NCI-H82 (cell line): ENCODE data around the gene LDLRAD3.

ENCODE experiments used
- DNase-seq: peaks from one replicate; lab custom pipeline; 2025; lab: John Stamatoyannopoulos, UW

The LDLRAD3 gene

DNA sequence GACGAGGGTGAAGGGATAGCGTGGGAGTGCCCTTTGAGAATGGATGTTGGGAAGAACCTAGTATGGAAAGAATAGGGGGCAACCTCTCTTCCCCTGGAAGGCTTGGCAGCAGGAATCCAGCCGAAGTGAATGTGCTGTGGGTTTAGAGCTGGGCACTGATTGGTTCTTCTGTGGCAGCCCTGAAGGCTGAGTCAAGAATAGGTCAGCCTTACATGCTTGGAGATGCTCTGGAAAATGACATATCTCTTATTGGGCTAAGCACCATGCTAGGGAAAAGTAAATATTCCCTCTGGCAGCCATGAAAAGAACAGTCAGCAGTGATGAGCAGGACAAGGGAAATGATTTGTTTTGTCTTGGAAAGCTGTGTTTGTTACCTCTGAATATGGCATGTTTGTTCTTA lies 195.9 kb downstream of the LDLRAD3 start:
- DNase-seq: no peak

DNA sequence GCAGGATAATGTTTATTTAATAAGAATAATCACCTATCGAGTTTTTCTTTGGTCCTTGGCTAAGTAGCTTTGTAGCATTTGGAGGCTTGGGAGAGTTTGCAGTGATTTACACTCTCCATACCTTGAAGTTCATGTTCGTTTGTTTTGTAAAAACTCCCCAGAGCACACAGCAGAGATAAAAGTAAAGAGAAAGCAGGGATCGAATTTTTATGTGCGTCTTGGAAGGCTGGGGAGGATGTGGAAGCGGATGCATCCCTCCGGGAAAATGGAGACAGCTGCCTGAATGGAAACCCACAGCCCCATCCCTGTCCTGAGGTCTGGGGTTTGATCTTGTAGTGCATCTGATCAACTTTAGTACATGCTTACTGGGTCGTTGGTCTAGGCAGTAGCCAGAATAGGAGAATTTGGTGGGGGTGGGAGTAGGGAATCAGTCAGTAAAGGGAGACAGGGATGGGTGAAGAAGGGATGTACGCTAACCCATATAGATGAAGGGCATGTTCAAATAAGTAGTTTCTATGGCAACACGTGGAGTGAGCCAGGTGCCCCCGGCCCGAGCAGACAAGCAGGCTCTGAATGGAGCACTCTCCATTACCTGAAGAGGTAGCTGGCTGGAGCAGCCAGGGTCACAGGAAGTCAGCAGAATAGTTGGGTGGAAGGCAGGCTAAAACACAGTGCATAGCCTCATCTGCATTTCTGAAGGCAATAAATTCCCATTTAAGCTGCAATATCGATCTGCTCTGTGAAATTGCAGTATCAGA lies 197.5 kb downstream of the LDLRAD3 start:
- DNase-seq: no peak

DNA sequence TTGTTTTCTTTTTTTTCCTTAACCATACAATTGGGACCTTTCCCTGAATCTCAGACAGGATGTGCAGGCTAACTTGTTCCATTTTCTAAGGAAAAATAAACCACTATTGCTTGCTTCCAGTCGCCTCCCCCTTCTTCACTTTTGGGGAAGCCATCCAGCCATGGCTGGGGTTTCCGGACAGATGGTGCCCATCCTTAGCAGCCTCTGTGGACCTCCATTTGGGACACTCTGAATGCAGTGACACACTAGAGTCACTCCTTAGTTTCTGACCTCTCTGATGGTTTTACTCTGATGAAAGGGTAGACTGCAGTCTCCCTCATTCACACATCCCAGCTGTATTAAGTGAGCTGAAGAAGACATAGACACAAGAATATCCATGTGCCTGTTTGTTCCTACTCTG lies 198.1 kb downstream of the LDLRAD3 start:
- no peak for DNase-seq

DNA sequence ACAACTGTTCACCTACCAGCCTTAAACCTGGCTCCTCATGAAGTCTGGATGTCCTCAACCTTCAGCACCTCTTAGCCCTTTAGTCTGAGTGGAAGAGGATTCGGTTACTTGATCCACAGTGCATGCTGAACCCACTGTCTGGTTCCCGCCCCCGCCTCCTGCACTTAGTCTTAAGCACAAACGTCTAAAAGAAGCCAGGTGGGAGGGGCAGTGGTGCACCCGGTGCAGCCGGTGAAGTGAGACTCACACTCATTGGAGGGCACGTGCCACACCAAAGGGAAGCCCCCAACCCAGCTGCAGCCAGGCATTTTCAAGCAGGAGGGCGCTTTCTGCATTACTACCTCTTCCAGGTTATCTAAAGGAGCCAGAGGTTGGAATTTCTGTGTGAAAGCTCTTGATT lies 198.6 kb downstream of the LDLRAD3 start:
- peak; percentile 64 for DNase-seq

DNA sequence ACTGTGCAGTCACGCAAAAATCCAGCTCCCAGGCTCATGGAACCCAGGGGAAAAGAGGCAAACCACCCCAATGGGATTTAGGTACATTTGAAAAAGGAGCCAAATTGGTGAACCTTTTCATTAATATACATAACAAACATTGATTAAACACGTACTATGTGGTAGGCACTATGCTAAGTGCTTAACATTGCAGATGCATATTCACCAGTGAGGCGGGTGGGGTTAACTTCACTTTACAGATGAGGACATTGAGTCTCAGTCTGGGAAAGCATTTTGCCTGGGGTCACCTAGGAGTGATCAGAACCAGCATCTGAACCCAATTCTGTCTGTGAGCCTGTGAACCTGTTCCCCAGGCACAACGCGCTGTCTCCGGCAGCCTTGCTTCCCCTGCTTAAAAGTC lies 199.0 kb downstream of the LDLRAD3 start:
- no peak for DNase-seq

DNA sequence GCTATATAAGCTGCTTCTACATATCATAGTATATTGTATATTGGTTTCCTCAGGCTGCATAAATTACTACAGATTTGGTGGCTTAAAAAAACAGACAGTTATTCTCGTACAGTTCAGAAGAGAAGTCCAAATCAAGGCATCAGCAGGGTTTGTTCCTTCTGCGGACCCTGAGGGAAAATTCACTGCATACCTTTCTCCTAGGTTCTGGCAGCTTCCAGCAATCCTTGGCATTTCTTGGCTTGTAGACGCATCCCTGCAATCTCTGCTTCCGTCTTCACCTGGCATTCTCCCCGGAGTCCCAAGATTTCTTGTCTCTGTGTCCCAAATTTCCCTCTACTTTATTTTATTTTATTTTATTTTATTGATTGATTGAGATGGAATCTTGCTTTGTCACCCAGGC lies 202.6 kb downstream of the LDLRAD3 start:
- DNase-seq: no peak

DNA sequence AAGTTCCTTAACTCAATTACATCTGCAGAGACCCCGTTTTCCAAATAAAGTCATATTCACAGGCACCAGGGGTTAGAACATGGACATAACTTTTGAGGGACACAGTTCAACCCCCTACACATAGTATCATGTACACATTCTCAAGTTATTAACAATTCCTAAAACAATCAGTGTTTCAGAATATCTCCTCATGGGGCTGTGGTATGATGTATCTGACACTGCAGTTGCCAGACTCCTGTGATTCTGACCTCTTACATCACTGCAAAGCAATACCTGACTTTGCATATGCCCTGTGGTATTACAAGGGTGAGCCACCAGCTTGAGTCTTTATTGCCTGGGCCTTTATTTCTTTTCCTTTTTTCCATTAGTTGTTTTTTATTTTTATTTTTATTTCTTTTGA lies 203.6 kb downstream of the LDLRAD3 start:
- no peak for DNase-seq

DNA sequence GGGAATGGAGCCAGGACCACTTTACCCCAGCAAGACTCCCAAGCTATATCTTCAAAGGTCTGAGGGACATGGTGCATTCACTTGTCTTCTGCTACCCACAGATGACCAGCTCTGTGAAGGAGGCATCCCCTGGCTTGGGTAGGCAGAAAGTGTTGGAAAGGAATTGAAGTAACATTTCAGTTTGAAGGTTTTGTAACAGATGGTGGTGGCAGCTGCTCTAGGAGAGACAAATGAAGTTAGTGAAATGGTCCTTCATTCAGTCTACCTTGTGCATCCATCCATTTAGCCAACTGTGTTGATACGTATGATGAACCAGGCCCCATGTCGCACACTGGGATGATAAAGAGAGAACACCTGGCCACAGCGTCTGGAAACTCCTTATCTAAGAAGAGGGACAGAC lies 204.8 kb downstream of the LDLRAD3 start:
- no peak for DNase-seq

DNA sequence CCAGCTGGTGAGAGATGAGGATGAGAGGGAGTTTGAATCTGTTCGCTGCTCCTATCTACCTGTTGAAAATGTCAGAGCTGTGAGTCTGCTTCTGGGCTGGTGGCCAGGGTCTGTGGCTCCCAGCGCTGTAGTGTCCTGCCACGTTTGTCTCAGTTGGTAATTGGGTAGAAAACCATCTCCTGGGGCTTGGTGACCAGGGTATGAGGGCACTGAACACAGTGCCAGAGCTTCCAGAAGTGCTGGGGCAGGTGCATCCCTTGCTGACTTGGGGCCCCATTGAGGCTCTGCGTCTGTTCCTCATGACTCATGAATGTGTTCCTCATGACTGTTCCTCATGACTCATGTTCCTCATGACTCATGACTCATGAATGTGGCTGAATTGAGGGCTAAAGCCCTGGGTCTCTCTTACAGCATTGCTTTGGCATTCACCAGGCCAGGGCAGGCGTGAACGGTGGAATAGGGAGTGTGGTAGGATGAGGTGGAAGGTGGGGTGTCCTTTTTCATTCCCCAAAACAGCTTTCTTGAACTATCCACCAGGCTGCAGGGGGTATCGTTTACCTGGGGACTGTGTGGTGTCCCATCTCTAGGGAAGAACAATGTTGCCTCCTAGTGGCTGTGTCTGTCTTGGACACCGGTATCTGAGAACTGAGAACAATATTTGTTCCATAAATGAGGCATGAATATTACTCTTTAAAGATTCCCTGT lies 205.8 kb downstream of the LDLRAD3 start:
- DNase-seq: peak; percentile 34

DNA sequence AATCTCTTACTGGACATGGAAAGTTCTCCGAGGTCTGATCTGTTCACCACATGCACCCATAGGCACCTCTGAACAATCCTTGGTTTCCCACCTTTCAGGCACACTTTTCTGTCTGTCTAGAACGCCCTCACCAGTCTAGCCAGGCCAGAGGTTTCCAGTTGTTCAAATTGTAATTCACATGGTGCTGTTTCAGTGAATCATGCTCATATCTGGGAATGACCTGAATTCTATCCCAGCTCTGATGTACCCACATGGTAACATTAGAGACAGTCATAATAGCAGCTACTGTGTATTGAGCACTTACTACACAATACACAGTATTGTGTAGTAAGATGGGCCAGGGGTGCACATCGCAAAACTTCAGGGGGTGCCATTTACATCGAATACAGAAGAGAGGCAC lies 207.1 kb downstream of the LDLRAD3 start:
- DNase-seq: no peak

DNA sequence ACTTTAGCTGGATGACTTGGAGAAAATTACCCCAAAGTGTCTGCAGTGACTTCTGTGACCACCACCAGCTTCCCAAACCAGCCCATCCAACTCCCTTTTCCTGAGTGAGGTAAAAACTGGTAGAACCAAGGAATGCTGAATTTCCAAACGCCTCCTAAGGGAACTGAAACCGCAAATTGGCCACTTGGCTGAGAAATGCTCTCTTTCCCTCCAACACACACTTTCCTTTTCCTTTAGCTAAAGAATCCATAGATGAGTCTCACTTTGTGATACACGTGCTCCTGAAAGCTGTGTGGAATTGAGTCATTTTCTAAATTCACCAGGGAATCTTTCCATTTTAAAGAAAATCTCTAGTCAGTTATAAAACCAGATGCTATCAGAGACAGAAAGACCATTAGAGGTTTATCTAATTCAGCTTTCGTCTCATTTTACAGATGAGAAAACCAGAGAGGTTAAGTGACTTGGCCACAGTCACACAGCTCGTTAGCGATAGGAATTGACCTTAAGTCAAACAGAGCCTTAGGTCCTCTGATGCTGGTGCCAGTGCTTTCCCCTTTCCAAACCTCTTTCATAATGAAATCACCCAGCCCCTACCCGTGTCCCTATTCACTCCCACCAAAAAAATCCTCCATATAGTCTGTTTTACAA lies 208.2 kb downstream of the LDLRAD3 start:
- DNase-seq: no peak

DNA sequence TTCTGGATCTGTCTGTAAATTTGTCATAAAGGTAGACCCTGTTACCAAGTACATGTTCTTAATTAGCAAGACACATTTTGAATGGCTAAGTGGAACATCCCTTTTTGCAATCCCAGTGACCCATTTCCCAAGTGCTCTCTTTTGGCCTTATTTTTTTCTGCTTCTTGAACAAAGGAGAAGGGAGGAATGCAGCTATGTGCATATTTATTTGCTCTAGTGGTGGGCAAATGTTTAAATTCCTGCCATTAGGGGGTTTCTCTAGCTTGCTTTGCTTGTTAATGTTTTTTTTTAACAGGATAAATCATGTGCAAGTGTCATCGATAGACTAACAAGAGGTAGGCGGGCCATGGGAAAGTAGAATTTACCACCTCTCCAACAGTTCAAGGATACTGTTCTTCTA lies 209.7 kb downstream of the LDLRAD3 start:
- no peak for DNase-seq

DNA sequence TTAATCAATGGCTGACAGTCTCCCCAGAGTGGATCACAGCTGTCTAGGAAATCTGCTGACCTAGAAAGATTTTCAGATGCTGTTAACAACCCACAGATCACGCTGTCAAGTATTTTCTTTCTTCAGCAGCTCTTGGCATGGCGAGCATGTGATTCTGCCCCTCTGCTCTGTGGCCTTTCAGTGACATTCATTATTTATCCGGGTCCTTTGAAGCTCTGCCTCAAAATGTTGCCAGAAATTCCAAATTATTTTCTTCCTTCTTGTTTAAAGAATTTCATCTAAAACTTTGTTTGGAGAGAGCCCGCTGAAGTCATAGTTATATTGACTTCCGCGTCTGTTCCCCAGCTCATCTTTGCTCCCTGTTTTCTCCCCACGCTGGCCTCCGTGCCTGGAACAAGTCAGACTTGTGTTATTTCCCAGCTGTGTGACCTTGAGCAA lies 211.3 kb downstream of the LDLRAD3 start:
- DNase-seq: no peak

DNA sequence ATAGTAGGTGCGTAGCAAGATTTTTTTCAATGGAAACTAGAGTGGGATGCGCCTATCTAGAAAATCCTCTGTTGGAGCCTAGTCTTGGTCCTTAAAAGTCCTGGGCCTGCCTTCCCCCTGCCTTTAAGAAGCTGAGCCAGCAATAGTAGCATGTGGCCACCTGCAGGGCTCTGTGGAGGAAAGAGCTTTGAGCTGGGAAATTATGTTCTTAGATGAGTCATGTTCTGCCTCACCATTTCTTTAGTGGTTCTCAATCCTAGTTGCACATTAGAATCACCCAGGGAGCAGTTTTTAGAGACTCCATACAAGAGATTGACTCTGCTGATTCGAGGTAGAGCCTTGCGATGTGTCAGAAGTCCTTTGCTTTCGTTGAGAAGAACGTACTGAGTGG lies 211.9 kb downstream of the LDLRAD3 start:
- DNase-seq: no peak

DNA sequence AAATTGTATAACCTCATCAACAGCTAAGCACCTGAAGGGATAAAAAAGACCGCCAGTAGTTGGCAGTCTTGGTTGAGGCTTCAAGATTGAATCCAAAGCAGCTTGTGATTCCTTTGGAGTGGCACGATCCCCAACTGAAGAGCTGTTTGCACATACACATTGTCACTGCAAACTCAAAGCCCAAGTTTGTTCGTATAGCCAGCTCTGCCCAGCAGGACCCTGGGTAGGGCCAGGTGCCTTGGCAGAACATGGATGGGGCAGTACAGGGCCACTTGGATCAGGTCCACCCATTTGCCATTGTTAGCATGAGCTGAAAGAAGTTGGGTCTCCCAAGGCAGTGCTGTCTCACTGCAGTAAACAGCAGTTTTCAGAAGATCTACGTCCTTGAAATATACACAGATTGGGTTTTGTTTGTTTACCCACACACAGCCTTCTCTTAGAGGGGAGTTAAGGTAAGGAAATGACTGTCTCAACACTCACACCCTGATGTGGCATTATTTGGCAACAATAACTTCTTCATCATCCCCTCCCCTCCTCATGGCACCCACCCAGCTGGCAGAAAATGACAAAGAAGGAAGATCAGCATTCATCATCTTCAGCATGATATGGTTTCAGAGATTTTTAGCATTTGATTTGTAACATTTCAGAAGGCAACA lies 212.4 kb downstream of the LDLRAD3 start:
- no peak for DNase-seq

DNA sequence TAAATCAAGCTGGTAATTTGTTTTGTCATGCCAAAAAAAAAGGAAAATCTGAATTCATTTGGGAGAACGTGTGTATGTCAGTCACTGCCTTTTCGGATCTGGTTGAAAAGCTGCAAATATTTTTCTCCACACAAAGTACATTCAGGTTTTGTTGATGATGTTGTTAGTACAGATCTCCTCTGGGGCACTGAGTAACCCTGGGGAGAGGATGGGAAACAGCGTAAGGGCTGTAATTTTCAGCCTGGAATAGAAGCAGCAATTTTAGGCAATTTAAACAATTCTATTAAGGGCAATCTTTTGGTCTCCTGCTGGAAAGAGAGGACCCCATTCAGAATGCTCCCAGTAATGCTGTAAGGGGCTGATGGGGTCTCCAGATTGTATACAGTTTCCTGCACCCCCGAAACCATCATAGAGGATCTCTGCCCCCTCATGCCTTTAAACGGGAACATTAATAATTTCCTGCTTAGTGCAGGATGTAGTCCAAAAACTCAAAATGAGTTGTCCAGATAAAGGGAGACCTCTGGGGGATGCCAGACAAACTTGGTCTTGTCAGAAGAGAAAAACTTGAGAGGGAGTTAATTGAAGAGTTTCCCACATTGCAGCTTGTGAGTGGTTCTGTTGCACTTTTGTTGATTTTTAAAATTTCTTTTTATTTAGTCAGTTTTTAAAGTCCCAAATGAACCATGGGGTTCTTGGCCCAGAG lies 213.1 kb downstream of the LDLRAD3 start:
- DNase-seq: no peak

DNA sequence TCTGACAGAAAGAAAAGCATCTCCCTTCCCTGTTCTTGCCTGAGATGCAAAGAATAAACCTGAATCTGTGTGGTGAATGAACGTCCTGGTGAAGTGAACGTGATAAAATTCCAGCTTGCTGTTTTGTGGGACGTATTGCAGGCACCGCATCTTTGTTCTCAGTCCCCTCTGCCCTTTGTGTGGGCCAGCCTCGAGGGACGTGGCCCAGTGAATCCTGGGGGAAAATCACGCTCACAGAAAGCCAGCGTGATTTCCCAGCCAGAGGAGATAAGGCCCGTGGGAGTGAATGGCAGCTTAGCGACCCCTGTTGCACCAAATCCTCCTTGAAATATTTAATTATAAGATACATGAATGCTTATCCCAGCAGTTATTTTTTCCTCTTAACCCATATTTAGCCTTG lies 216.2 kb downstream of the LDLRAD3 start:
- no peak for DNase-seq

DNA sequence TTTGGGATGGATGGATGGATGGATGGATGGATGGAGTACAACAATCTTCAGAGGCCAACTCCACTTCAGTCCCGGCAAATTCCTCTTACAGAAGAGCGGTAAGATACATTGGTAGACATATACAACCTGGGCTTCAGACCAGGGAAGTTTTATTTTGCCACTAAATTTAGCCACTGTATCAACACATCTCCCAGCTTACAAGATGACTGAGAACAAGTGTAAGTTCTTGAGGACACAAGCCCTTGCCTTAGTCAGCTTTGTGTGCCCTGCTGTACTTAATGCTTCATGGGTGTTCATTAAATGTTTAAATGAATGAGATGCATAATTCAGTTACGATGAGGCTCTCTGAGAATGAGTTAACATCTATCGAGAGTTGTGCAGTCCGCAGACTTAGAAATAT lies 217.7 kb downstream of the LDLRAD3 start:
- no peak for DNase-seq

DNA sequence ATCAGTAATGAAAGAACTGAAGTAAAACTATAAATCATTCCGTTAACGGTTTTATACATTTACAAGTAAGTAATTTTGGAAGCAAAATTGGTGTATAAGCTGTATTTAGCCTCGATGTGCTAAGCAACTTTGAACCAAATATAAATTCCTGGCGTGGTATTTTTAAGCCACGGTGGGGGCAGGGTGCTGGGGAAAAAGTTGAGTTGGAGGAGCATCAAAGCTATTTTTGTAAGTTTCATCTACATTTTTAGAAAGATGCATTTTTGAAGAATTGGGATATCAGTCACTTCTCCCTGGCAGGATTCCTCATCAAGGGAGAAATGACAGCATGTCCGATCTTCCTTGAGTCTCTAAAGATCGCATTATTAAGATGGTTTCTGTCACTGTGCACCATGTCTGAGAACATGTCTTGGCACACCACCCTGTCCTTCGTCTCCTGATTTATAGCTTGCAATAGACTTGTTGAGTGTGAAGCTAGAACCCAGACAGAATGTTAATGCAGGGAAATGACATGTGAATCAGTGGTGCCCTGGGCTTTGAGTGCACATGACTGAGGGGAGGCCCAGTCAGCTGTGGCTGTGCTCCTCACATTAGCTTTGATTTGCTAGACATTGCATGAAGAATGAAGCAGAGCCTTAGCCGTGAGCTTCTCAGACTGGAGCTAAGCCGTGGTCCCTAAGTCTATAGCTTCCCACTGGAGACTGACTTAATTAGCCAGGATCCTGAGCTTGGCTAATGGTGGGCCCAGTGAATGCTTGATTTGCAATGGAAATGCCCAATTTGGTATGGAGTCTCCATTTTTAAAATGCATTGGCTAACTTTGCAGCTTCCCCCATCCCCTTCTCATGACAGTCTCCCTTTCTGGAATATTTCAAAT lies 218.4 kb downstream of the LDLRAD3 start:
- peak; percentile 8 for DNase-seq

DNA sequence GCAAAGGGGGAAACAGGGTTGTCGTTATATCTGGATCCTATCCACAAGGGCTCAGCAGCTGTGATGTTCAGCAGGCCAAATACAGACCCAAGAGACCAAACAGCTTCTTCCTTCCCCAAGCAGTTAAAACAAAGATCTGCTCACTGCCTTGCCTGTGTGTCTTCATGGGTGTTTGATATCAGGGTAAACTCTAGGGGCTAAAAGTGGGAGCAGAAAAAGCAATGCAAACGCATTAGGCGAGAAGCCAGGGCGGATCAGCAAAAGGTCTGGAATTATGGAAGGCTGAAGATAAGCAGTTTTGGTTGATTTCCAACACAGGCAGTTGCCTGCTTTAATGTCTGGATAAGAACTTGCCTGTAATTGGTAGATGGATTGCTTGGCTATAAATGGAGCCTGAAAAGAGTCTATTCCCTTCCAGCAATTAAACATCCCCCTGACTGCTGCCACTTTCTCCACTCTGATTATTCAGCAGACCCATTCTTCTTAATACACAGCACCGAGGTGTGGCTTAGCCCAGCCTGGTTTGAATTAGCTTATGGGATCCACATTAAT lies 219.1 kb downstream of the LDLRAD3 start:
- no peak for DNase-seq
